ENCODE data around the gene MYCT1.

DNA sequence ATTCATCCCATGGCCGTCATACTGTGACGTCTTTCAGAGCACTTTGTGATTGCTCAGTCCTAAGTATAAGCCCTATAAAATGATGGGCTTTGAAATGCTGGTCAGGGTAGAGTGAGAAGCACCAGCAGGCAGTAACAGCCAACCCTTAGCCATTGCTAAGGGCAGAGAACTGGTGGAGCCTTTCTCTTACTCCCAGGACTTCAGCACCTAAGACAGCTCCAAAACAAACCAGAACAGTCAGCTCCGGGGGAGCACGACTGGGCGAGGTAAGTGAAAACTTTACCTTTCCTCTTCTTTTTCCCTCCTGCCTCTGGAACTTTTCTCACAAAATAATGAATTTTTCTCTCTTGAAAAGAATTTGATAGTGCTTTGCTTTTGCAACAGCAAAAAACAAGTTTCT is 53.0 kb downstream of the MYCT1 start, which contains the start of gene VIP:
- TF ChIP-seq, protein P1, sequence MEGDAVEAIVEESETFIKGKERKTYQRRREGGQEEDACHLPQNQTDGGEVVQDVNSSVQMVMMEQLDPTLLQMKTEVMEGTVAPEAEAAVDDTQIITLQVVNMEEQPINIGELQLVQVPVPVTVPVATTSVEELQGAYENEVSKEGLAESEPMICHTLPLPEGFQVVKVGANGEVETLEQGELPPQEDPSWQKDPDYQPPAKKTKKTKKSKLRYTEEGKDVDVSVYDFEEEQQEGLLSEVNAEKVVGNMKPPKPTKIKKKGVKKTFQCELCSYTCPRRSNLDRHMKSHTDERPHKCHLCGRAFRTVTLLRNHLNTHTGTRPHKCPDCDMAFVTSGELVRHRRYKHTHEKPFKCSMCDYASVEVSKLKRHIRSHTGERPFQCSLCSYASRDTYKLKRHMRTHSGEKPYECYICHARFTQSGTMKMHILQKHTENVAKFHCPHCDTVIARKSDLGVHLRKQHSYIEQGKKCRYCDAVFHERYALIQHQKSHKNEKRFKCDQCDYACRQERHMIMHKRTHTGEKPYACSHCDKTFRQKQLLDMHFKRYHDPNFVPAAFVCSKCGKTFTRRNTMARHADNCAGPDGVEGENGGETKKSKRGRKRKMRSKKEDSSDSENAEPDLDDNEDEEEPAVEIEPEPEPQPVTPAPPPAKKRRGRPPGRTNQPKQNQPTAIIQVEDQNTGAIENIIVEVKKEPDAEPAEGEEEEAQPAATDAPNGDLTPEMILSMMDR (IDR thresholded peaks at IDR 0.05) = no peak
- TF ChIP-seq POLR2AphosphoS5 (IDR thresholded peaks at IDR 0.05; ENCODE audit: low read depth, low read length) = no peak

All from Panc1 (cell line).